ENCODE results near the gene CPZ. TPM values are rescaled to one million over a fixed set of nuclear protein-coding genes. Genes with fewer than 3 reads are reported as not detected.

The CPZ gene
- polyA plus RNA-seq (ENCODE audit: insufficient read length) = 18.9 TPM
- long read RNA-seq, donor 1, partial matches to known transcripts = 0 of 6 reads
- long read RNA-seq, donor 1, other reads (novel, unspliced or antisense) = 0 of 6 reads
- long read RNA-seq, donor 2 = 0 reads
- long read RNA-seq, donor 3, partial matches to known transcripts = 0 of 1 reads
- long read RNA-seq, donor 3, other reads (novel, unspliced or antisense) = 0 of 1 reads
- long read RNA-seq, donor 4 = 0 reads
- long read RNA-seq, donor 5, transcript CPZ-202 (11 exons, 2,267 nt) = major isoform, 7 of 12 reads
- long read RNA-seq, donor 5, partial matches to known transcripts = 0 of 12 reads
- long read RNA-seq, donor 5, other reads (novel, unspliced or antisense) = 0 of 12 reads
- long read RNA-seq, donor 6, partial matches to known transcripts = 0 of 4 reads
- long read RNA-seq, donor 6, other reads (novel, unspliced or antisense) = 0 of 4 reads
- long read RNA-seq, donor 7, partial matches to known transcripts = 0 of 7 reads
- long read RNA-seq, donor 7, other reads (novel, unspliced or antisense) = 0 of 7 reads
- long read RNA-seq, donor 8, partial matches to known transcripts = 0 of 3 reads
- long read RNA-seq, donor 8, other reads (novel, unspliced or antisense) = 0 of 3 reads

GRCh38 chr4:8592366-8593263 is at the start of gene CPZ:
Gene CPZ, plus strand, starts transcription at chr4:8592765. Its CDS starts 69 bp downstream, at chr4:8592834.
- peak; percentile 64 for DNase-seq

GRCh38 chr4:8542776-8543525 is 49.6 kb upstream of the CPZ start:
- no peak for DNase-seq

GRCh38 chr4:8543623-8544022 is 48.9 kb upstream of the CPZ start:
- DNase-seq = no peak

- no peak for DNase-seq
These were observed 48.3 kb upstream of the CPZ start for GRCh38 chr4:8544282-8544681.

GRCh38 chr4:8544741-8545438 is 47.7 kb upstream of the CPZ start:
- no peak for DNase-seq

- no peak for DNase-seq
These were observed 47.2 kb upstream of the CPZ start for GRCh38 chr4:8545439-8545765.

GRCh38 chr4:8546766-8547107 is 45.8 kb upstream of the CPZ start:
- DNase-seq = no peak

- no peak for DNase-seq
These were observed 45.3 kb upstream of the CPZ start for GRCh38 chr4:8547108-8547911.

GRCh38 chr4:8547912-8548730 is 44.4 kb upstream of the CPZ start:
- no peak for DNase-seq

GRCh38 chr4:8548731-8549351 is 43.7 kb upstream of the CPZ start:
- no peak for DNase-seq

- no peak for DNase-seq
These were observed 43.1 kb upstream of the CPZ start for GRCh38 chr4:8549352-8549931.

- DNase-seq = no peak
These were observed 41.9 kb upstream of the CPZ start for GRCh38 chr4:8550691-8551090.

- DNase-seq = no peak
These were observed 40.5 kb upstream of the CPZ start for GRCh38 chr4:8552024-8552423.

- no peak for DNase-seq
These were observed 39.9 kb upstream of the CPZ start for GRCh38 chr4:8552581-8553205.

- DNase-seq = no peak
These were observed 39.3 kb upstream of the CPZ start for GRCh38 chr4:8553216-8553615.

GRCh38 chr4:8553991-8554405 is 38.6 kb upstream of the CPZ start:
- DNase-seq = no peak

- no peak for DNase-seq
These were observed 37.9 kb upstream of the CPZ start for GRCh38 chr4:8554555-8555100.

GRCh38 chr4:8555716-8556115 is 36.8 kb upstream of the CPZ start:
- DNase-seq = no peak
